ENCODE results near the gene GPR83. TPM values are rescaled to one million over a fixed set of nuclear protein-coding genes. Genes with fewer than 3 reads are reported as not detected.

Gene GPR83
- total RNA-seq, 1 donor from 2014 or later, result 0.09 TPM

- Mint-ChIP-seq H3K4me1 (no peaks in the 10 kb centered on the region), H3K27me3 (ENCODE audit: low read depth) (no peaks in the 10 kb centered on the region), H3K9me3 (no peaks in the 10 kb centered on the region), H3K27ac (no peak overlapping the region), H3K4me3 (no peak overlapping the region), H3K36me3 (peaks cover 15% of the 10 kb centered on the region)
- TF ChIP-seq, protein P1, sequence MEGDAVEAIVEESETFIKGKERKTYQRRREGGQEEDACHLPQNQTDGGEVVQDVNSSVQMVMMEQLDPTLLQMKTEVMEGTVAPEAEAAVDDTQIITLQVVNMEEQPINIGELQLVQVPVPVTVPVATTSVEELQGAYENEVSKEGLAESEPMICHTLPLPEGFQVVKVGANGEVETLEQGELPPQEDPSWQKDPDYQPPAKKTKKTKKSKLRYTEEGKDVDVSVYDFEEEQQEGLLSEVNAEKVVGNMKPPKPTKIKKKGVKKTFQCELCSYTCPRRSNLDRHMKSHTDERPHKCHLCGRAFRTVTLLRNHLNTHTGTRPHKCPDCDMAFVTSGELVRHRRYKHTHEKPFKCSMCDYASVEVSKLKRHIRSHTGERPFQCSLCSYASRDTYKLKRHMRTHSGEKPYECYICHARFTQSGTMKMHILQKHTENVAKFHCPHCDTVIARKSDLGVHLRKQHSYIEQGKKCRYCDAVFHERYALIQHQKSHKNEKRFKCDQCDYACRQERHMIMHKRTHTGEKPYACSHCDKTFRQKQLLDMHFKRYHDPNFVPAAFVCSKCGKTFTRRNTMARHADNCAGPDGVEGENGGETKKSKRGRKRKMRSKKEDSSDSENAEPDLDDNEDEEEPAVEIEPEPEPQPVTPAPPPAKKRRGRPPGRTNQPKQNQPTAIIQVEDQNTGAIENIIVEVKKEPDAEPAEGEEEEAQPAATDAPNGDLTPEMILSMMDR (IDR thresholded peaks at IDR 0.05; ENCODE audit: unreplicated experiment), result no peak
- no peak for DNase-seq (ENCODE audit: low spot score in 2 of 2, unreplicated experiment in 2 of 2)
These were observed 44.4 kb upstream of the GPR83 start for GRCh38 chr11:94445641-94446040.

GRCh38 chr11:94433049-94433448, 31.8 kb upstream of the GPR83 start:
- Mint-ChIP-seq H3K27ac (no peak overlapping the region), H3K27me3 (ENCODE audit: low read depth) (no peaks in the 10 kb centered on the region)

DNA sequence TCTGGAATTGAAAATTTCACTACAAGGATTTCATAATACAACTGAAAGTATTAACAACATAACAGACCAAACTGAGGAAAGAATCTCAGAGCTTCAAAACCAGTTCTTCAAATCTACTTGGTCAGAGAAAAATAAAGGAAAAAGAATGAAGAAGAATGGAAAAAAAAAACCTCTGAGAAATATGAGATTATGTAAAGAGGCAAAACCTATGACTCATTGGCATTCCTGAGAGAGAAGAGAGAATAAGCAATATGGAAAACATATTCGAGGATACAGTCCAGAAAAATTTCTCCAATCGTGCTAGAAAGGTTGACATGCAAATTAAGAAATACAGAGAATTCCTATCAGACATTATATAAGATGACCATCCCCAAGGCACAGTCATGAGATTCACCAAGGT, 23.4 kb upstream of the GPR83 start:
- Mint-ChIP-seq H3K36me3 (peaks cover 59% of the 10 kb centered on the region), H3K9me3 (peaks cover 20% of the 10 kb centered on the region), H3K27ac (no peak overlapping the region), H3K27me3 (ENCODE audit: low read depth) (no peaks in the 10 kb centered on the region), H3K4me3 (no peak overlapping the region), H3K4me1 (no peaks in the 10 kb centered on the region)
- DNase-seq (ENCODE audit: low spot score in 2 of 2, unreplicated experiment in 2 of 2), result no peak
- TF ChIP-seq, protein P1 (IDR thresholded peaks at IDR 0.05; ENCODE audit: unreplicated experiment), result no peak

More at GRCh38 chr11:94433049-94433448, 31.8 kb upstream of the GPR83 start:
- no peak for DNase-seq (ENCODE audit: low spot score in 2 of 2, unreplicated experiment in 2 of 2)
- Mint-ChIP-seq H3K4me3 (no peak overlapping the region), H3K4me1 (no peaks in the 10 kb centered on the region), H3K9me3 (peaks cover 1% of the 10 kb centered on the region), H3K36me3 (peaks cover 48% of the 10 kb centered on the region)
- TF ChIP-seq, protein P1 (IDR thresholded peaks at IDR 0.05; ENCODE audit: unreplicated experiment), result no peak

DNA sequence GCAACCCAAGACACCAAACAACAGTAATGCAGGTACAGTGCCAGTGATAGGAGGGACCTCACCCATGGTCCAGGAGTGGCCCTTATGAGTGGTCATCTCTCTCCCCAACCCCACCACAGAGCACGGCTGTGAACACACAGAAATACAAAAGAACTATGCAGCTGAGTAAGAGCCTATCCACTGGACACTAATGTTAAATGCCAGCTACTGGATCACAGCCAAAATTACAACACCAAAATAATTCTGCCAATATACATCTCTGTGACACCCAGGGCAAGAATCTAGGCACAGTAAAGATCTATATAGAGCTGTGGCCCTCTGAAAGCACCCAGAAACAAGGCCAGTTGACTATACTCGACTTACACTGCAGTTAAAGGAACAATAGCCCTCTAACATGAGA, 22.8 kb upstream of the GPR83 start:
- H3K27ac Mint-ChIP-seq, result no peak overlapping the region
- H3K4me1 Mint-ChIP-seq, result no peaks in the 10 kb centered on the region

DNA sequence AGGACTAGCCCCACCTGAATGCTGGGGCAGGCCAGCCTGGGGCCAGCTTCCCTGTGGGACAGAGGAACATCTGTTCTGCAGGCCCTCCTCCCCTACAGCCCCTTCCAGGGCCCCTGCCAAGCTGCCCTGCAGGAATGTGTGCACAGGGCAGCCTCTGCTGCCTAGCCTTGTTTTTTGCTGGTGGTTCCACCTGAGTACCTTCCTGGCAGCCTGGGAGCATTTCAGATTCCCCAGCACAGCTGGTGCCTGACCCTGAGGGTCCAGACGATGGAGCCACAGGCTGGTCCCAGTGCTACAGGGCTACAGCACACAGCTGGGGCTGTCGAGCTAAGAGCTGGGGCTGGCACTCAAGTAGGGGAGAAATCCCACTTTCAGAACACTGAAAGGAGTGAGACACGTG, 22.3 kb upstream of the GPR83 start:
- peaks cover 20% of the 10 kb centered on the region for H3K9me3 Mint-ChIP-seq
- TF ChIP-seq, protein P1 (IDR thresholded peaks at IDR 0.05; ENCODE audit: unreplicated experiment), result no peak
- no peaks in the 10 kb centered on the region for H3K27me3 Mint-ChIP-seq (ENCODE audit: low read depth)
- no peak overlapping the region for H3K27ac Mint-ChIP-seq
- peaks cover 47% of the 10 kb centered on the region for H3K36me3 Mint-ChIP-seq
- H3K4me1 Mint-ChIP-seq, result no peaks in the 10 kb centered on the region
- H3K4me3 Mint-ChIP-seq, result no peak overlapping the region
- DNase-seq (ENCODE audit: low spot score in 2 of 2, unreplicated experiment in 2 of 2), result no peak

More for the DNA sequence above, 22.8 kb upstream of the GPR83 start:
- TF ChIP-seq, protein P1 (IDR thresholded peaks at IDR 0.05; ENCODE audit: unreplicated experiment), result no peak
- Mint-ChIP-seq H3K4me3 (no peak overlapping the region), H3K9me3 (peaks cover 20% of the 10 kb centered on the region), H3K36me3 (peaks cover 52% of the 10 kb centered on the region), H3K27me3 (ENCODE audit: low read depth) (no peaks in the 10 kb centered on the region)
- no peak for DNase-seq (ENCODE audit: low spot score in 2 of 2, unreplicated experiment in 2 of 2)
